ENCODE data around the gene ZNF283.
A peak's percentile ranks its signal among the peaks of the same experiment; 100 is the strongest.

The ZNF283 gene

GRCh38 chr19:43826787-43827754, at the start of gene ZNF283:
TSS of gene ZNF283 (plus strand) at chr19:43827321. CDS start at chr19:43833505, 6,184 bp downstream.
- DNase-seq (ENCODE audit: low read depth) = peak; percentile 60

GRCh38 chr19:43778651-43779050, 48.5 kb upstream of the ZNF283 start:
- no peak for DNase-seq (ENCODE audit: low read depth)

- no peak for DNase-seq (ENCODE audit: low read depth)
These were observed 47.8 kb upstream of the ZNF283 start for GRCh38 chr19:43779147-43779819.

GRCh38 chr19:43779820-43780219, 47.3 kb upstream of the ZNF283 start:
- DNase-seq (ENCODE audit: low read depth) = no peak

DNA sequence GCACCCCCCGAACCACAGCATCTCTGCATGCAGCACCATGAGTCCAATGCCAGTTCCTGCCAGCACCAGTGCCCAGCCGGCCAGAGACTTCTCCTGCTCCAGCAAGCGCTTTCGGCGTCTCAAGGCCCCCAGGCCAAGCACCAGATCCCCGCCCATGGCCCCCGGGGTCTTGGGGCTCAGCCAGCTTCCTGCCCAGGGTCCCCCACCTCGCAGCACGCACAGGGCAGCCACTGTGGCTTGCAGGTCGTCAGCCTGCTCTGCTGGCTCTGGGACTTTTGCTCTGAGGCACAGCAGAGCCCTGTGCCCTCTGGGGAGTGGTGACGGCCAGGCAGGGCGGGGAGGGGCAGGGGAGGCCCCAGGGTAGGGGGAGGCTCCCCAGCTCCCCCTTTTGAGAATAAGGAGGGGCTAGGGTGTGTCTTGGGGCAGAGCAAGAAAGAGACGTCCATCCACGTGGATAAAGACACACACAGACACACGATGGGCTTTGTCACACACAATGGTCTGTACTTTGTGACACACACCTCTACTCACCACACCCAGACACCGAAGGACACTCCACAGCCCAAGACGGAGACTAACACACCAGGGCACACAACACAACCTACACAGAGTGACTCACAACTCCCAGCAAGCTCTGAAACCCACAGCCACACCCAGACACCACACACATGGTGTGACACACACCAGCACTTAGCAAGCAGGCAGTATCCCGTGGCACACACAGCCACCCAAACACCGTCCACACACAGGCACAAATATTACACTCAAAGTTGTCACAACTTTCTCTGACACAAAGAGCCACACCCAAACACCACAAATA, 46.2 kb upstream of the ZNF283 start, which contains the start of gene KCNN4:
KCNN4 (minus strand) TSS at position 268 of the 820 bp plus-strand sequence; CDS start at position 156, 112 bp downstream.
- DNase-seq (ENCODE audit: low read depth) = peak; percentile 46

DNA sequence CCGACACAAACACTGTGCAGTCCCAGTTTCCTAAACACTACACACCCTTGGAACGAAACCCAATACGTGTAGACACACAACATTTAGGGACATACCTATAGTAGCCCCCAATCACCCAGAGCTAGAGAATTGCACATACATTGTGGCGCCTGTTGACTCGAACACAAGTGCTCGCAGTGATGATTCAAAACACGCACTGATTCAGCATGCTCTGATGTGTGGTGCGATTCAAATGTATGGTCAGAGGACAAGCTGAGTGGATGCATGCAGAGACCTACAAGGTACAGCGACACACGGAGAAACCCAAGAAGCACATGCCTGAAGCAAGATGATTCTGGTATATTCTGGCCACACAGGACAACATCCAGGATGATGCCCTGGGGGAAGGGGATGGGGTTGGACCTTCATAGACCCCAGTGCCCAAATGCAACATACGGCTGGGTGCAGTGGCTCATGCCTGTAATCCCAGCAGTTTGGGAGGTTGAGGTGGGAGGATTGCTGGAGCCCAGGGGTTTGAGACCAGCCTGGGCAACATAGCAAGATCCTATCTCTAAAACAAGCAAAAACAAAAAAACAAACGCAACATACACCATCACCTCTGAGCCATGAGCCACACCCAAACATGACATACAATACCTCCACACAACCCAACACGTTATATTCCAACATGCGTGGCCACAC, 45.4 kb upstream of the ZNF283 start:
- no peak for DNase-seq (ENCODE audit: low read depth)

DNA sequence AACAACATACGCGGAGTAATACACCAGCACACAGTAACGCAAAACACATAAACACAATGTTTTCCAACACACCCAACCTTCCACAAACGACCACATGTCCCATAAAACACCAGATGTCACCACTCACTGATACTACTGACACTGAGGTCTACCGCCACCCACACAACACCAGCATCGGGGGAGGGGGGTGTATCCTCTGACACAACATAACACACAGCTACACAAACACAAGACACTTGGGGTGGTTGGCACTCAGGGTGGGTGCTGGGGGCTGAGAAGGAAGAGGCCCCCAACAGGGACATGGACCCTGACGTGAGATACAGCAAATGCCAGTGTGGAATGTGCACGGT, 44.8 kb upstream of the ZNF283 start:
- DNase-seq (ENCODE audit: low read depth) = no peak

GRCh38 chr19:43782689-43783231, 44.4 kb upstream of the ZNF283 start:
- DNase-seq (ENCODE audit: low read depth) = no peak

GRCh38 chr19:43783636-43784035, 43.5 kb upstream of the ZNF283 start:
- DNase-seq (ENCODE audit: low read depth) = no peak

GRCh38 chr19:43784241-43784980, 42.7 kb upstream of the ZNF283 start:
- peak; percentile 52 for DNase-seq (ENCODE audit: low read depth)

DNA sequence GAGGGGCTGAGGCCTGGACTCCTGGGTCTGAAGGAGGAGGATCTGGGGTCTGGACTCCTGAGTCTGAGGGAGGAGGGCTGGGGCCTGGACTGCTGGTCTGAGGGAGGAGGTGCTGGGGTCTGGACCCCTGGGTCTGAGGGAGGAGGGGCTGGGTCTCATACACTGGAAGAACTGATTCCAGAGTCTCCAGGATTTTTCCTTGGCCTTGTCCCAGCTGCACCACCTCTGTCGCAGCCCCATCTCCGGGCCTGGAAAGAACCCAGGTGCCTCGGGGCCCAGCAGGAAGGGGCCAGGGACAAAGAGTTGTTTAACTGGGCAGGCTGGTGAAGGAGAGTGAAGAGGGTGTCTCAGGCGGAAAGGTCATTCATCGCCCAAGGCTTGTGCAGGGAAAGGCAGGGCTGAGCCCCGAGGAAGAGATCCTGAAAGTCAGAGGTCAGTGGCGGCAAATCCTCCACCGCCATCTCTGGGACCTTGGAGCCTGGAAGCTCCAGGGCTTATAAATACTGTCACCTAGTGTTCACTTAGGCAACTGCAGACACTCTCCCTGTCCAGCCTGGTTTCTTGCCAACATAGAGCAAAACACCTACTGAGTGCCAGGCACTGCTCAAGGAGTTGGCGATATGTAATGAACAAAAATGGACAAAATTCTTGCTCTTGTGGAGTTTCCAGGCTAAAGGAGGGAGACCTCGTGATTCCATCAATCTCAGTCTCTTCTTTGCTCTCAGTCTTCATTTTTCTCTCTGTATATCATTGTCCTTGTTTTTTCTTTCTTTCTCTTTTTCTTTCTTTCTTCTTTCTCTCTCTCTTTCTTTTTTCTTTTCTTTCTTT, 41.9 kb upstream of the ZNF283 start:
- DNase-seq (ENCODE audit: low read depth) = peak; percentile 26

- no peak for DNase-seq (ENCODE audit: low read depth)
These were observed 40.5 kb upstream of the ZNF283 start for GRCh38 chr19:43786665-43787064.

DNA sequence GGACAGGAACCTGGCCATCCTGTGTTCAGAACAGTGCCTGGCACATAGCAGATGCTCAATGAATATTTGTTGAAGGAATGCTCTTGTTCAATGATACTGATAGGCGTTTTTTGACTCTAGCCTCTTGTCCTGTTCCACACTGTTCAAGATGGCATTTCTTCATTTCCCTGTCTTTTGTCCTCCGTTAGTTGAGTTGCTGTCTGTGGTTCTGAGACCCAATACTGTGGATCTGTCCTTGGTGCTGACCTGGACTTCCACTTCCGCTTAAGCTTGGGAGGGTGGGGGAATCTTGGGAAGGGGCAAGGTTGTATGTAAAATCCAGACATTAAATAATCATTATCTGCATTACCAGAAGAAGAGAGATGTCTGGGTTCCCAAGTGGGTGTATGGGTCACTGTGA, 38.1 kb upstream of the ZNF283 start:
- no peak for DNase-seq (ENCODE audit: low read depth)

GRCh38 chr19:43790587-43790986, 36.5 kb upstream of the ZNF283 start:
- no peak for DNase-seq (ENCODE audit: low read depth)

DNA sequence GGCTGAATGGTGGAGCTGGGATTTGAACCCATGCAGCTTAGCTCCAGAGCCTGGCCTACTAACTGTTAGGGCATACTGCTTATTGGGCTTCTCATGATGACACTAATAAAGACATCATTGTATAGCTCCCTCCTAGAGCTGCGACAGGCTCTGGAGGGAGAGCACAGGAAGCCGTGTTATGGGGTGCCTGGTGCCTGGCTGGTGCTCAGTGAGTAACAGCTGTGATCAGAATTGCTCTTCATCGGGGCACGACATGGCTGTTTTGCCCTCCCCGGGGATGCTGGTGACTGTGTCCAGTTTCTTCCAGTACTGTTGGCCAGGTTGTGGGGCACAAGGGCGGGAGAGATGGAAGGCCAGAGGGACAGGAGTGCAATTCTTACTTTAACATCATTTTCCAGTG, 30.0 kb upstream of the ZNF283 start:
- no peak for DNase-seq (ENCODE audit: low read depth)

GRCh38 chr19:43797556-43797955, 29.6 kb upstream of the ZNF283 start:
- no peak for DNase-seq (ENCODE audit: low read depth)

DNA sequence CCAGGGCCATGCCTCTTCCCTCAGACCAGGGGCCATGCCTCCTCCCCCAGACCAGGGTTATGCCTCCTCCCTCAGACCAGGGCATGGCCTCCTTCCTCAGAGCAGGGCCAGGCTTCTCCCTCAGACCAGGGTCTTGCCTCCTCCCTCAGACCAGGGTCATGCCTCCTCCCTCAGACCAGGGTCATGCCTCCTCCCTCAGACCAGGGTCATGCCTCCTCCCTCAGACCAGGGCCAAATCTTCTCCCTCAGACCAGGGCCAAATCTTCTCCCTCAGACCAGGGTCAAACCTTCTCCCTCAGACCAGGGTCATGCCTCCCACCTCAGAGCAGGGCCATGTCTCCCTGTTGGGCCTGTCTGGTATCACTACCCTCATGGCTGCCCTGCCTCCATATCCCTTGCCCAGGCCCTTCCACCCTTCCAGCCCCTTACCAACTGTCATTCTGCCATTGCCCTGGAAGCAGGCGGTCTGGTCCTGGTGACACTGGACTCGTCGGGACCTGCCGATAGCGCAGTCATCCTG, 29.0 kb upstream of the ZNF283 start:
- DNase-seq (ENCODE audit: low read depth) = no peak

- DNase-seq (ENCODE audit: low read depth) = peak; percentile 40
These were observed 28.3 kb upstream of the ZNF283 start for GRCh38 chr19:43798546-43799409.

Data from T-helper 22 cell (primary cell).